ENCODE measurements around the gene PRTG.

DNA sequence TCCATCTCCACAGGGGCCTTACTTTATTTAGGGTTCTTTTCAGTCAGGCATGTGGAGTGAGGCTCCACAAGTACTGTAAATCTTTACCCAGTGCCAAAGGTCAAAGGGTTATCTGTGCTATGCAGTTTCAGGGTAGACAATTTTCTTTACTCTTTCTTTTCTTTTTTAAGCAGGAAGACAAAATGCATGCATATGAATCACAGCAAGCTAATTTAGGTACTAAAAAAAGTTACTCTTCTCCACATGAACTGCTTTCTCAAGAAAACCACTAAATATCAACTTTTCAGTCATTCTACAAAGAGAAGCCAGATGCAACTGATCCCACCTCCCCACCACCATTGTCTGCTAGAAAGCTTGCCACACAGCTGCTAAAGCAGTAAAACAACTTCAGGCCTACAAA is 81.5 kb downstream of the PRTG start:
- TF ChIP-seq, protein P1, sequence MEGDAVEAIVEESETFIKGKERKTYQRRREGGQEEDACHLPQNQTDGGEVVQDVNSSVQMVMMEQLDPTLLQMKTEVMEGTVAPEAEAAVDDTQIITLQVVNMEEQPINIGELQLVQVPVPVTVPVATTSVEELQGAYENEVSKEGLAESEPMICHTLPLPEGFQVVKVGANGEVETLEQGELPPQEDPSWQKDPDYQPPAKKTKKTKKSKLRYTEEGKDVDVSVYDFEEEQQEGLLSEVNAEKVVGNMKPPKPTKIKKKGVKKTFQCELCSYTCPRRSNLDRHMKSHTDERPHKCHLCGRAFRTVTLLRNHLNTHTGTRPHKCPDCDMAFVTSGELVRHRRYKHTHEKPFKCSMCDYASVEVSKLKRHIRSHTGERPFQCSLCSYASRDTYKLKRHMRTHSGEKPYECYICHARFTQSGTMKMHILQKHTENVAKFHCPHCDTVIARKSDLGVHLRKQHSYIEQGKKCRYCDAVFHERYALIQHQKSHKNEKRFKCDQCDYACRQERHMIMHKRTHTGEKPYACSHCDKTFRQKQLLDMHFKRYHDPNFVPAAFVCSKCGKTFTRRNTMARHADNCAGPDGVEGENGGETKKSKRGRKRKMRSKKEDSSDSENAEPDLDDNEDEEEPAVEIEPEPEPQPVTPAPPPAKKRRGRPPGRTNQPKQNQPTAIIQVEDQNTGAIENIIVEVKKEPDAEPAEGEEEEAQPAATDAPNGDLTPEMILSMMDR (IDR thresholded peaks at IDR 0.05), result no peak
- TF ChIP-seq POLR2AphosphoS5 (IDR thresholded peaks at IDR 0.05) (no peak), POLR2A (IDR thresholded peaks at IDR 0.05) (no peak)
